Neuron (in vitro differentiated cells): ENCODE measurements around the gene PRKCZ.

ENCODE experiments used
- H2AFZ ChIP-seq: one replicate; pipeline ENCODE4 v1.6.1; 2013; ENCODE audit warnings: low read depth, mild to moderate bottlenecking, inconsistent platforms, low read length, moderate library complexity
- H3K27me3 ChIP-seq: one replicate; pipeline ENCODE4 v1.6.1; 2013; ENCODE audit warnings: low read length; ENCODE audit not compliant: insufficient read depth
- H3K36me3 ChIP-seq: one replicate; pipeline ENCODE4 v1.6.1; 2013; ENCODE audit warnings: low read length; ENCODE audit not compliant: insufficient read depth
- H3K4me1 ChIP-seq: one replicate; pipeline ENCODE4 v1.6.1; 2013; ENCODE audit warnings: low read length; ENCODE audit not compliant: insufficient read depth
- H3K4me3 ChIP-seq: 2 replicates; pipeline ENCODE4 v1.5.1; 2013; ENCODE audit warnings: mild to moderate bottlenecking, low read length, moderate library complexity
- H3K9me3 ChIP-seq: one replicate; pipeline ENCODE4 v1.6.1; 2013; ENCODE audit warnings: low read length

The PRKCZ gene

GRCh38 chr1:2174348-2175054 is 124.3 kb downstream of the PRKCZ start:
- Histone ChIP-seq H3K4me1 (no peaks in the 10 kb centered on the region), H3K9me3 (no peaks in the 10 kb centered on the region), H2AFZ (no peak overlapping the region), H3K27me3 (no peaks in the 10 kb centered on the region), H3K4me3 (no peak overlapping the region), H3K36me3 (no peaks in the 10 kb centered on the region)

- no peak overlapping the region for H3K4me3 ChIP-seq
- H2AFZ ChIP-seq = no peak overlapping the region
- no peaks in the 10 kb centered on the region for H3K4me1 ChIP-seq
- H3K36me3 ChIP-seq = no peaks in the 10 kb centered on the region
- H3K9me3 ChIP-seq = no peaks in the 10 kb centered on the region
- H3K27me3 ChIP-seq = no peaks in the 10 kb centered on the region
Observed at GRCh38 chr1:2175055-2175414, 124.8 kb downstream of the PRKCZ start.

- no peak overlapping the region for H3K4me3 ChIP-seq
- H2AFZ ChIP-seq = no peak overlapping the region
- no peaks in the 10 kb centered on the region for H3K9me3 ChIP-seq
- H3K27me3 ChIP-seq = no peaks in the 10 kb centered on the region
- H3K4me1 ChIP-seq = no peaks in the 10 kb centered on the region
- H3K36me3 ChIP-seq = no peaks in the 10 kb centered on the region
Observed at GRCh38 chr1:2175681-2176454, 125.7 kb downstream of the PRKCZ start.

- H3K4me1 ChIP-seq = no peaks in the 10 kb centered on the region
- H3K9me3 ChIP-seq = no peaks in the 10 kb centered on the region
- no peak overlapping the region for H3K4me3 ChIP-seq
- no peak overlapping the region for H2AFZ ChIP-seq
- H3K27me3 ChIP-seq = no peaks in the 10 kb centered on the region
- H3K36me3 ChIP-seq = no peaks in the 10 kb centered on the region
Observed at GRCh38 chr1:2176615-2177014, 126.4 kb downstream of the PRKCZ start.

- no peak overlapping the region for H3K4me3 ChIP-seq
- H3K27me3 ChIP-seq = no peaks in the 10 kb centered on the region
- no peak overlapping the region for H2AFZ ChIP-seq
- no peaks in the 10 kb centered on the region for H3K36me3 ChIP-seq
- H3K9me3 ChIP-seq = no peaks in the 10 kb centered on the region
- no peaks in the 10 kb centered on the region for H3K4me1 ChIP-seq
Observed at GRCh38 chr1:2177541-2177940, 127.3 kb downstream of the PRKCZ start.

- H3K4me3 ChIP-seq = no peak overlapping the region
- no peaks in the 10 kb centered on the region for H3K4me1 ChIP-seq
- H3K9me3 ChIP-seq = no peaks in the 10 kb centered on the region
- H3K27me3 ChIP-seq = no peaks in the 10 kb centered on the region
- H3K36me3 ChIP-seq = no peaks in the 10 kb centered on the region
- H2AFZ ChIP-seq = no peak overlapping the region
Observed at GRCh38 chr1:2177946-2178538, 127.8 kb downstream of the PRKCZ start.

- no peaks in the 10 kb centered on the region for H3K27me3 ChIP-seq
- no peak overlapping the region for H3K4me3 ChIP-seq
- no peaks in the 10 kb centered on the region for H3K9me3 ChIP-seq
- H3K36me3 ChIP-seq = no peaks in the 10 kb centered on the region
- no peaks in the 10 kb centered on the region for H3K4me1 ChIP-seq
- no peak overlapping the region for H2AFZ ChIP-seq
Observed at GRCh38 chr1:2178875-2179274, 128.7 kb downstream of the PRKCZ start.

- Histone ChIP-seq H3K4me1 (no peaks in the 10 kb centered on the region), H3K4me3 (no peak overlapping the region), H3K36me3 (no peaks in the 10 kb centered on the region), H2AFZ (no peak overlapping the region), H3K27me3 (no peaks in the 10 kb centered on the region), H3K9me3 (no peaks in the 10 kb centered on the region)
Observed at GRCh38 chr1:2179283-2180013, 129.2 kb downstream of the PRKCZ start.

GRCh38 chr1:2180297-2181245 is 130.4 kb downstream of the PRKCZ start:
- no peak overlapping the region for H3K4me3 ChIP-seq
- no peaks in the 10 kb centered on the region for H3K4me1 ChIP-seq
- H3K27me3 ChIP-seq = no peaks in the 10 kb centered on the region
- no peak overlapping the region for H2AFZ ChIP-seq
- no peaks in the 10 kb centered on the region for H3K9me3 ChIP-seq
- no peaks in the 10 kb centered on the region for H3K36me3 ChIP-seq

- Histone ChIP-seq H2AFZ (no peak overlapping the region), H3K9me3 (no peaks in the 10 kb centered on the region), H3K4me3 (no peak overlapping the region), H3K27me3 (no peaks in the 10 kb centered on the region), H3K36me3 (no peaks in the 10 kb centered on the region), H3K4me1 (no peaks in the 10 kb centered on the region)
Observed at GRCh38 chr1:2181271-2181670, 131.1 kb downstream of the PRKCZ start.

GRCh38 chr1:2181752-2182151 is 131.5 kb downstream of the PRKCZ start:
- Histone ChIP-seq H3K9me3 (no peaks in the 10 kb centered on the region), H3K4me1 (no peaks in the 10 kb centered on the region), H3K36me3 (no peaks in the 10 kb centered on the region), H3K27me3 (no peaks in the 10 kb centered on the region), H3K4me3 (no peak overlapping the region), H2AFZ (no peak overlapping the region)

- no peak overlapping the region for H3K4me3 ChIP-seq
- H3K9me3 ChIP-seq = no peaks in the 10 kb centered on the region
- no peaks in the 10 kb centered on the region for H3K36me3 ChIP-seq
- H3K4me1 ChIP-seq = no peaks in the 10 kb centered on the region
- no peaks in the 10 kb centered on the region for H3K27me3 ChIP-seq
- no peak overlapping the region for H2AFZ ChIP-seq
Observed at GRCh38 chr1:2182376-2182775, 132.2 kb downstream of the PRKCZ start.
